Sigmoid colon (tissue), 7 donors: ENCODE measurements around the gene QDPR. TPM values are rescaled to one million over a fixed set of nuclear protein-coding genes. Genes with fewer than 3 reads are reported as not detected.

Experiments used
- DNase-seq: peaks from one replicate; pipeline ENCODE4 v3.0.0-alpha.2; 2019
- H3K27ac ChIP-seq, 4 donors: fragments of 200-600 bp; sonication (generic); one replicate each; pipeline ENCODE4 v1.5.1; 2016 to 2019; ENCODE audit warnings: mild to moderate bottlenecking in 1 of 4
- H3K27me3 ChIP-seq, 3 donors: fragments of 200-600 bp; sonication (generic); one replicate each; pipeline ENCODE4 v1.5.1; 2019; ENCODE audit warnings: mild to moderate bottlenecking in 1 of 3
- H3K36me3 ChIP-seq, 4 donors: fragments of 200-600 bp; sonication (generic); one replicate each; pipeline ENCODE4 v1.5.1; 2016 to 2019
- H3K4me1 ChIP-seq, 4 donors: fragments of 200-600 bp; sonication (generic); one replicate each; pipeline ENCODE4 v1.5.1; 2017 to 2019
- H3K4me3 ChIP-seq, 4 donors: fragments of 200-600 bp; sonication (generic); one replicate each; pipeline ENCODE4 v1.5.1; 2017 to 2019; ENCODE audit warnings: mild to moderate bottlenecking in 2 of 4, moderate library complexity in 1 of 4
- H3K9me3 ChIP-seq, 4 donors: fragments of 200-600 bp in 3 of 4; sonication (generic) in 3 of 4; one replicate each; pipeline versions ENCODE4 v1.5.1 to v1.6.1; 2013 to 2019
- CTCF ChIP-seq, 4 experiments: fragments of 450-650 bp in 3 of 4; fragments of 200-600 bp in 1 of 4; IDR thresholded peaks; one replicate each; pipeline ENCODE4 v1.5.1; 2016 to 2019; ENCODE audit warnings: antibody characterized with exemption in 4 of 4, mild to moderate bottlenecking in 3 of 4, moderate library complexity in 2 of 4
- EP300 ChIP-seq, 4 donors: sonication (generic); formaldehyde crosslinking; IDR thresholded peaks; one replicate each; pipeline ENCODE4 v1.6.1; 2017; ENCODE audit warnings: antibody characterized with exemption in 4 of 4
- POLR2A ChIP-seq, 2 donors: fragments of 450-650 bp; IDR thresholded peaks; one replicate each; pipeline ENCODE4 v1.6.1; 2016; ENCODE audit warnings: antibody characterized with exemption in 2 of 2, mild to moderate bottlenecking in 2 of 2, moderate library complexity in 2 of 2
- POLR2AphosphoS5 ChIP-seq, 4 donors: sonication (generic); formaldehyde crosslinking; IDR thresholded peaks; one replicate each; pipeline ENCODE4 v1.6.1; 2017; ENCODE audit warnings: antibody characterized with exemption in 4 of 4
- WGBS, 2 donors: extraction: QIAGEN DNeasy Blood & Tissue Kit; methylation state at CpG; one replicate each; pipeline ENCODE4 v1.1.7; 2013; 5-methylcytosine and 5-hydroxymethylcytosine counted together
- intact Hi-C: fragments of 100-400 bp; cut with DNase I; formaldehyde crosslinking; loops from one replicate; pipeline ENCODE4 v1.15.1; 2023
- polyA plus RNA-seq, 3 donors: library from polyadenylated mRNA; stranded (reverse); fragments of 200-250 nt; gene quantifications; one replicate each; pipeline ENCODE4 v1.2.3, GENCODE V29; 2013
- total RNA-seq, 4 donors: library from RNA; depleted of rRNA; stranded (reverse); fragments of >200 nt; gene quantifications; one replicate each; pipeline ENCODE4 v1.1.0, GENCODE V29; 2016
- donor health status: healthy with polysubstance abuse.
- donor health status: Bipolar disorder and iron deficiency.
- donor health status: healthy.

QDPR gene
- total and polyA plus RNA-seq, 7 donors, result 8.7 to 28.9 (median 19.7) TPM

- no peak overlapping the region for H3K4me3 ChIP-seq
- no peaks in the 10 kb centered on the region for H3K27me3 ChIP-seq
- H3K36me3 ChIP-seq, result no peaks in the 10 kb centered on the region
- intact Hi-C loops, result no loop called here
- no peak for DNase-seq
- no peak for TF ChIP-seq EP300 (IDR thresholded peaks at IDR 0.05)
- no peak for TF ChIP-seq POLR2AphosphoS5 (IDR thresholded peaks at IDR 0.05)
- no peak for TF ChIP-seq CTCF (IDR thresholded peaks at IDR 0.05)
- no peak for TF ChIP-seq POLR2A (IDR thresholded peaks at IDR 0.05)
- H3K4me1 ChIP-seq, result peaks cover 0 to 15% (median 10%) of the 10 kb centered on the region in 4 donors
- no peak overlapping the region for H3K27ac ChIP-seq
- WGBS, 2 donors, result 55 to 74% methylated on average over 14 of the region's 14 CpGs
- H3K9me3 ChIP-seq, result no peaks in the 10 kb centered on the region
These were observed 3.8 kb upstream of the QDPR start for GRCh38 chr4:17515445-17516407.

GRCh38 chr4:17514865-17515264 lies 3.0 kb upstream of the QDPR start, which contains the start of gene CLRN2:
TSS of gene CLRN2 (plus strand) at chr4:17515165. CDS start at chr4:17515267, 102 bp downstream.
- WGBS, 2 donors, result 87 to 89% methylated on average over 9 of the region's 9 CpGs
- Histone ChIP-seq H3K4me3 (no peak within 1 kb of the TSS), H3K36me3 (no peaks in the 10 kb centered on the region), H3K9me3 (no peaks in the 10 kb centered on the region), H3K27me3 (no peaks in the 10 kb centered on the region), H3K27ac (no peak within 1 kb of the TSS), H3K4me1 (peaks cover 0 to 23% (median 15%) of the 10 kb centered on the region in 4 donors)
- no peak for DNase-seq
- intact Hi-C loops, result no loop called here
- no peak for TF ChIP-seq EP300 (IDR thresholded peaks at IDR 0.05)
- no peak for TF ChIP-seq POLR2A (IDR thresholded peaks at IDR 0.05)
- TF ChIP-seq CTCF (IDR thresholded peaks at IDR 0.05), result no peak
- no peak for TF ChIP-seq POLR2AphosphoS5 (IDR thresholded peaks at IDR 0.05)

- Histone ChIP-seq H3K4me3 (no peak overlapping the region), H3K27me3 (no peaks in the 10 kb centered on the region), H3K36me3 (peaks cover 0 to 5% (median 1%) of the 10 kb centered on the region in 4 donors), H3K9me3 (no peaks in the 10 kb centered on the region), H3K27ac (peak overlapping the region in 1 of 4 donors; percentile 84), H3K4me1 (peaks cover 0 to 23% (median 15%) of the 10 kb centered on the region in 4 donors)
- DNase-seq, result no peak
- intact Hi-C loops, result loop anchor here (2.0 kb wide), 1 partner anchor 64 kb away; the partner anchor contains the start of gene LAP3
- no peak for TF ChIP-seq POLR2AphosphoS5 (IDR thresholded peaks at IDR 0.05)
- no peak for TF ChIP-seq CTCF (IDR thresholded peaks at IDR 0.05)
- TF ChIP-seq POLR2A (IDR thresholded peaks at IDR 0.05), result no peak
- no peak for TF ChIP-seq EP300 (IDR thresholded peaks at IDR 0.05)
- 89% methylated on average over 5 of the region's 5 CpGs for WGBS, 2 donors
These were observed 1.2 kb upstream of the QDPR start for GRCh38 chr4:17512973-17513665.

GRCh38 chr4:17511509-17511949 lies 361 bp downstream of the QDPR start:
- Histone ChIP-seq H3K4me3 (peak overlapping the region; percentile 77 to 92 (median 82)), H3K27ac (peak overlapping the region; percentile 73 to 84 (median 81)), H3K9me3 (no peaks in the 10 kb centered on the region), H3K4me1 (peaks cover 0 to 23% (median 15%) of the 10 kb centered on the region in 4 donors), H3K36me3 (peaks cover 0 to 14% (median 1%) of the 10 kb centered on the region in 4 donors), H3K27me3 (no peaks in the 10 kb centered on the region)
- intact Hi-C loops, result no loop called here
- no peak for TF ChIP-seq POLR2A (IDR thresholded peaks at IDR 0.05)
- TF ChIP-seq POLR2AphosphoS5 (IDR thresholded peaks at IDR 0.05), result peak in 1 of 4 donors; percentile 61
- no peak for TF ChIP-seq CTCF (IDR thresholded peaks at IDR 0.05)
- TF ChIP-seq EP300 (IDR thresholded peaks at IDR 0.05), result no peak
- DNase-seq, result peak; percentile 85
- WGBS, 2 donors, result 1 to 5% methylated on average over 32 of the region's 32 CpGs
